ENCODE results near the gene LPIN2.
A peak's percentile ranks its signal among the peaks of the same experiment; 100 is the strongest.

Gene LPIN2

GRCh38 chr18:3002732-3003131 is 10.2 kb downstream of the LPIN2 start:
- DNase-seq: no peak

DNA sequence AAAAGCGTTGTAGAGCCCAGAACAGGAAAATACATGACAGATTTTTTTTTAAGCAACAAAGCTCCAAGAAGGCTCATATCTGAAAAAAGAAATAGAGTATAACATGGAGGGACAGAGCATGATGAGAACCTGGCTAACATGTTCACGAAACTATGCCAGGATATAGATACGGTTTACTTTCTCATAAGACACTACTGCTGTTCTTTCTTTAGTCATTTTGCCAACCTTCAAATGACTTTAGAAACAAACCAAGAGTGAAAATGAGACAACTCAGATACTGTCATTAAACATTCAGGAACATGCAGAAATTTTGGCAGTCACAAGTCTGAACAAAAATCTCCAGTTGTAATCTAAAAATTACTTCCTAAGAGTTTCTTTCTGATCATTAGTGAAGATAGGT is 14.3 kb downstream of the LPIN2 start:
- no peak for DNase-seq

DNA sequence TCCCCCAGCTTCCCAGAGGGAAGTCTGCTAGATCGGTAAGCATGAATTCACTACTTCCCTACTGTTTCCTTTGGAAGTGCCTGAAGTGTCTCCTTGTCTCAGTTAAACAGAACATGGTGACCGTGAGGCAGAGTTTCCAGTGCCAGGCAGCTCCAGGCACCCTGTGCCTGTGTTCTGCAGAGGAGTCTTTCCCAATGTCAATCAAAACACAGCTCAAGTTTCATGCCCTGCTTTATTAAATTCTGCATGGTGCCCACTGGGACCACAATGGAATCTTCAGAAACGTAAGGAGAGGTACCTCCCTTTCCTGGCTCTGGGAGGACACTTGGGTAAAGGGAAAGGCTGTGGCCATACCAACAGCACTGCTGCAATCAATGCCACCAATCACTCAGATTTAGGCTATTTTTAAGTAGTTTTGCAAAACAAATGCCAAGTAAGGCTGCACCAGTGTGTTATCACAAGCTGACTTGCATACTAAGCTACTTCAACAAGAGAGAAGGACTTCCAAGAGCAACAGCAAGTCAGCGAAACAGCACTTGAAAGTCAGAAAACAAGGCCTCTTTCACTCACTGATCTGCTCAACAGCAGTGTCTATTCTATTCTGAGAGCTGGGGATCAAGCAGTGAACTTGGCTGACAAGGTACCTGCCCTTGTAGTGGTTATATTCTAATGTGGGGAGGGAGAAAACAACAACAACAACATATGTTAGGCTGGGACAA is 14.9 kb downstream of the LPIN2 start:
- DNase-seq: no peak

DNA sequence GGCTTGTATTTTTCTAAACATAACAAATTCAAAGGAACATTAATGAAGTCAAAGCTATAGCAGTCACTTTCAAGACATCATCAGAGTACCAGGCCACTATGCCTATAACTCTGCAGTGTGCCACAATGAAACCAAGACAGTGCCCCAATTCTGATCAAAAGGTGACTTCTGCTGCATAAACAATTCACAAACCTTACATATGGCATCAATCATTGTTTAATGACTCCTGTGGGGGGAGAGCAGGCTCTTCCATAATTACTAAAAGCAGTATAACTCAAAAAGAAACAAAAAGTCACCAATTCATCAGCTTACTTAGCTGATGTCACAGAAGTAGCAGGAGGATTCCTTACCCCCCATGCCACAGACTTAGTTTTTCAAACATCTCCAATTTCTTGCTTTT is 15.5 kb downstream of the LPIN2 start:
- DNase-seq: no peak

- DNase-seq: peak; percentile 36
Measured at GRCh38 chr18:2994603-2995432, 18.1 kb downstream of the LPIN2 start.

DNA sequence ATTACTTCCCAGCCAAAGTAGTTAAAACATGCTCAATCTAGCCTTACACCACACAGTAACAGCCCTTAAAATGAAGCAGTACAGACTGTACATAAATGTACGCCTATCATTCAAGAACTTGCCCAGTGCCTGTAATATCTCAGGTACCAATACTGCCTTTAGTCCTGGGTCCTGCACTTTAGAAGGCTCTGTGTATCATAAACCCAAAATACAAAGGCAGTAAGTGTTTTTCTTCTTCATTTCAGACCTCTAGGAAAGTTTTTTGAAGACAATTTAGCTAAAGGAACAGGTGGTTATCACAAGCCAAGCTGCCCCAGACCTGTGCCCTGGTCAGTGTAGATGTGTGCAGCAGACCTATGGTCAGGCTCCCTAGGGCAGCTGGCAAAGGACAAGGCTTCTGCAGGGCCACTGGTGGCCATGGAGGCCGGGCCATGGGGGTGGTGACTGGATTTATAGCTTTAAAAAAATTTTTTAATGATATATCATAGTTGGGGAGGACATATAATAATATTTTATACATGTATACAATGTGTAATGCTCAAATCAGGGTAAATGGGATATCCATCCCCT is 18.8 kb downstream of the LPIN2 start:
- DNase-seq: no peak

DNA sequence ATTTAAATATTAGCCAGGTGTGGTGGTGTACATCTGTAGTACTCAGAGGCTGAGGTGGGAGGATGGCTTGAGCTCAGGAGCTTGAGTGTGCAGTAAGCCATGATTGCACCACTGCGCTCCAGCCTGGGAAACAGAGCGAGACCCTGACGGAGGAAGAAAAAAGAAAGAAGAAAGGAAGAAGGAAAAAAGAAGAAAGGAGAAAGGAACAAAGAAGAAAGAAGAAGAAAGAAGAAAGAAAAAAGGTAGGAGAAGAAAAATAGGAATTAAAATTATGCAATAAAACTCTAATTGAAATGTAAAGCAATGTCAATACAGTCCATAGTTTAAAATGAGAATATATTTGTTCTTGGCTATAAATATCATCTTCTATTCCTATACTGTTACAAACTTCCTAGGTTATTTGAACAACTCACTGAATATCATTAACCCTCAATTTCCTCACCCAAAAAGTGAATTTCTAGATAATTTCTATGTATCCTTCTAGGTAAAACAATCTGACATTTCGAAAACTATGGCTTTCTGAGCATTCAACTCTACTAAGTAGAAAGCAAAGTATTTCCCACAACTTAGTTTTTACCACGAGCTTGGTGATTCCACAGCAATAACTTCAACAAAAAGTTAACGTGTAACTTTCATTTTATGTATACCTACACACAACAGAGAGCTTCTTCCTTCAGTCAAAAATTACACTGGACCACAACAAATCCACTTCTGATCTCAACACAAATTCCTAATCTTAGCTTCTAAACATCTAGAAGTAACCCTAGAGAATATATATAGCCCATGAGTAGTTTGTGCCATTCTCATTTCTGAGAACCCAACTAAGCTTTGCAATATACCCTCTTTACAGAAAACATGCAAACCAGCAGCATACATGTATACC is 19.7 kb downstream of the LPIN2 start:
- no peak for DNase-seq

- DNase-seq: no peak
Measured at GRCh38 chr18:2990956-2991640, 21.8 kb downstream of the LPIN2 start.

DNA sequence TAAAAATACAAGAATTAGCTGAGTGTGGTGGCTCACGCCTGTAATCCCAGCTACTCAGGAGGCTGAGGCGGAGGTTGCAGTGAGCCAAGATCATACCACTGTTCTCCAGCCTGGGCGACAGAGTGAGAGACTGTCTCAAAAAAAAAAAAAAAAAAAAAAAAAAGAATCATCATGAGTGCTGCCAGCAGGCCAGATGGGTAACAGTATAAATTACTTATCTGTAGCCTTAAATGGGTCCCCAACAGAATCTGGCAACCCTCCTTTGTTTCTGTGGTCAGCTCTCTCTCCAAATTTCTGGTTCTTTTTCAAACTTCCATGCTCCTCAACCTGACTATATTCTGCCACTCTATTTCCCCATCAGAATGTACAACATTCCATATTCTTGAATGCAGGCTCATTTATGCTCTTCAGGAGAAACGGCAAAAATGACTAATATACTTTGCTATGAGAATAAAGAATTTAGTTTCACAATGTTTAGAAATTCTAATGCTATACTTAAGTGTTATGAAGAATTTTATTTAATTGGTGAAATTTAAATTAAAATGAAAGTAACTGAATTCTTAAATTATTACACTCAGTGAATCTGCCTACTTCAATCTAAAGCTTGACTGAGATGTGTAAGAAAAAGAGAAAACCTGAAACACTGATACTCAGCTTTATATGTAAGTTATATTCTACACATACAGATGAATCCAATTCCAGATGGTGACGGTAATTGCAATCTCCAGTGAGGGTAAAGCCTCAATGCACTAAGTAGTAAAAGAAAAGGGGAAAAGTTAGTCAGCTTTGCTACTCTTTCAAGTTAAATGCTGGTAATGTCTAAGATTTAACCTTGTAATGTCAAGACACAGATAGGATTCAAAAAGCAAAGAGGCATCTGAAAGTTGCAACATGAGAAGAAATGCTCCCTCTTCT is 24.8 kb downstream of the LPIN2 start:
- DNase-seq: no peak

- DNase-seq: no peak
Measured at GRCh38 chr18:2986150-2986865, 26.6 kb downstream of the LPIN2 start.

DNA sequence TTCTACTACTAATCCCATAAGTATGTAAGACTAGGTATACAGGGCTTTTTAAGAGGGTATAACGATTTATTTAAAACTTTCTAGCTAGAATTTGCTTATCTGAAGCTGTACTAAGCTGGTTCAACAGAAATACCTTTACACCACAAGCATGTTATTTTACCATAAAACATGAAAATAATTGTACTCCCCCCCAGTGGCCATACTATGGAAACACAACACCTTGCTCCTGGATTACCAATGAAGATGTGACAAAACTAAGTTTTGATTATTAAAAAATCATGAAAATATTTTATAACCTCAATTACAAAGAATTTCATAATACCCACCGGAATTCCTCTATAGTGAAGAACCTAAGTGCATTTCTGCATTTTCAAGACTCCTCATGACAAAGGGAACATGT is 27.3 kb downstream of the LPIN2 start:
- no peak for DNase-seq

DNA sequence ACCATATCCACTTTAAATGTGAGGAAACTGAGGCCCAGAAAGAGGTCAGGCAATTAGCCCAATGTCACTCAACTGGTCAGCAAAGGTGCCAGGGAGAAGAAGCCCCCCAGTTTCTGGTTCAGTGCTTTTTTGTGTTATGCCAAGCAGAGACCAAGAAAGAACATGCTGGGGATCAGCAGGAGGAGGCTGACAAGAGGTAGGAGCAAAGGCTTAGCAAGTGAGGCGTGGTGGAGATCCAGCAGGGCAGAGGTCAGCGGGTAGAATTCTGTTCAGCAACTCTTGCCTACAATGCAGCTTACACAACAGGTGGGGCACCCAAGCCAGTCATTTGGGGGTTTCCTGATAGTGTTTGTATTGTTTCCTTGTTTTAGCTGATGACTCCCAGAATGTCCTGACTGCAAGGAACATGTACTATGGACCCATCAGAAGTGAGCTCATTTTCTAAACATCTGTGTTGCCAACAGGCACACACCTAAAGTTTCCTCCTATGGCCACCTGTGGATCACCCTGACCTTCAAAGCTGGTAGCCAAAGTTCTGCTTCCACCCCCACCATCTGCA is 28.2 kb downstream of the LPIN2 start:
- DNase-seq: no peak

GRCh38 chr18:2984091-2984490 is 28.9 kb downstream of the LPIN2 start:
- no peak for DNase-seq

DNA sequence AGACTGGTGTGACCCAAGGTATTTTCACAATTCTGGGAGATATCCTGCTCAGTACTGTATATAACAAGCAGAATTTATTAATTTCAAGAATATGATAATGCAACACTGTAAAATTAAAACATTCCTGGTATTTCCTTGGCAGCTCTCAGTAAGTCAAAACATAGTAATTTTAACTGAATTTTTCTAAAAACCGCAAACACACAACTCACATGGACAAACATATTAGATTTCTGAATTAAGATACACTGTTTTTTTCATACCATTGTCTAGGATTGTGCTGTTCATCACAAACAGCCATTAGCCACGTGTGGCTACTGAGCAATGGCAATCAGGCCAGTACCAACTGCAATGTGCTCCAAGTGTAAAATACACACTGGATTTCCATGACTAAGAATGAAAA is 29.6 kb downstream of the LPIN2 start:
- no peak for DNase-seq

DNA sequence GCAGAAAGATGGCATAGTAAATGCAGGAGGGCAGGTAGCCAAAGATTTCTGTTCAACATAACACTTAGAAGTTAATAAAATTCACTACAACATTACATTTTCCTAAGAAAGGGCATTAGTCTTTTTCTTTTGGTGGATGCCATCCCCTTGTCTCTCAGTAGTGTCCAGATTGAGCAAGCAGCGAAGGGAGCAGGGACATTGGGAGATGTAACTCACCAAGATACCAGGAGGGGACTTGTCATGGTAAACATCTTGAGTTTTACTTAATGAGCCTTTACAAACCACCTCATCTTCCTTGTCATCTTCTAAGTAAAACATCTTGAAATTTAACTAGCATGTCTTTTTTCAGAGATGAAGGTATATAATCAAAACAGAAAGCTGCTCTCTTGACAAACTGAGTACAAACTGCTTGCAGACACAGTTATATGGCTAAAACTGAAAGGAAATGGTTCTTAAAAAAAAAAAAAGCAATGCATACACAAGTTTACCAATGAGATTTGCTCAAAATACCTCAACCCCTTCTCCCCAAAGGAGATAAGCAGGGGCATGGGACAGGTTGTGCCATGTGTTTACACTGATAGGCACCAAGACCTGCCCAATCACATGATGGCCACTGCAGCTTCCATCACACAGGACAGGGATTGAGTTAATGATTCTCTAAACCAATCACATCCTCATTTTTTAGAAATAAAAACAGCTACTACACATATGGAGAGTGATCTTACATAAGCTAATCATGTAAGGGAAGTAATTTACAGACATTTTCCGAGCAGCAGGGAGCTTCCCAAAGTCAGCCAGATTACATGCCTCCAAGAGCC is 30.3 kb downstream of the LPIN2 start:
- DNase-seq: no peak

DNA sequence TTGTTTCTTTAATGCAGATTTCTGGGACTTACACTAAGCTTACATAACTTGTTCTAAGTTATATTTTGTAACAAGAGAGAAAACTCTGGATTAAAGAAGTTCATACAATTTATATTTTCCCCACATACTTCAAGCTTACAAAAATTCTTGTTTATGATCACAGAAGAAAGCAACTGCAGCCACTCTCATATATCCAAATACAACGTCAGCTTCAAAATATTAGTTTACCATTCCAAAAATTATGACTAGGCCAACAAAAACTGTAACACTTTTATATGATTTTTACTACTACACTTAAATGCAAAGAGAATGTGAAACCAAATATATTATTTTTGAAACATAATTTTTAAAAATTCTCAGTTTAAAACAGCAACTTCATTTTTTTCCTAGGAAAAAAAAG is 30.9 kb downstream of the LPIN2 start:
- no peak for DNase-seq

DNA sequence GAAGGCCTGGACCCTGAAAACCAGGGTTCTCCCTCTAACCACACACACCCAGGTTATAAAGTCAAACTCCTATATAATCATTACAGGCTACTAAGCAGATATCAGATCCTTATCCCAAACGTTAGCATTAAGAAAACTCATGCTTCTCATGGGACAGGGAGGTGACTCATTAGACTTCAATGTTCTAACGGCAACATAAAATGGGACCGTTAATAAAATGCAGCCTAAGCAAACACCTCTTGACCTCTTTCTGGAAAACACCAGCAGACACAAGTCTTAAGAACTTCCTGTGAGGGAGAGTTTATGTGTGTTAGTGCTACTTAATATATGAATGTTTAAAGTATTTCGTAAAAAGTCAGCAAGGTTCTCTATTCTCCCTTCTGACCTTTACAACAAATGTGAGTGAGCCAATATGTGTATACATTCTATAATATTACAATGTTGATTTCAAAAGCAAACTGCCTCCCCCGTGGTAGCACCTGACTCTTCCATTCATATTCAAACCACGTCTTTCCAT is 31.7 kb downstream of the LPIN2 start:
- DNase-seq: no peak

DNA sequence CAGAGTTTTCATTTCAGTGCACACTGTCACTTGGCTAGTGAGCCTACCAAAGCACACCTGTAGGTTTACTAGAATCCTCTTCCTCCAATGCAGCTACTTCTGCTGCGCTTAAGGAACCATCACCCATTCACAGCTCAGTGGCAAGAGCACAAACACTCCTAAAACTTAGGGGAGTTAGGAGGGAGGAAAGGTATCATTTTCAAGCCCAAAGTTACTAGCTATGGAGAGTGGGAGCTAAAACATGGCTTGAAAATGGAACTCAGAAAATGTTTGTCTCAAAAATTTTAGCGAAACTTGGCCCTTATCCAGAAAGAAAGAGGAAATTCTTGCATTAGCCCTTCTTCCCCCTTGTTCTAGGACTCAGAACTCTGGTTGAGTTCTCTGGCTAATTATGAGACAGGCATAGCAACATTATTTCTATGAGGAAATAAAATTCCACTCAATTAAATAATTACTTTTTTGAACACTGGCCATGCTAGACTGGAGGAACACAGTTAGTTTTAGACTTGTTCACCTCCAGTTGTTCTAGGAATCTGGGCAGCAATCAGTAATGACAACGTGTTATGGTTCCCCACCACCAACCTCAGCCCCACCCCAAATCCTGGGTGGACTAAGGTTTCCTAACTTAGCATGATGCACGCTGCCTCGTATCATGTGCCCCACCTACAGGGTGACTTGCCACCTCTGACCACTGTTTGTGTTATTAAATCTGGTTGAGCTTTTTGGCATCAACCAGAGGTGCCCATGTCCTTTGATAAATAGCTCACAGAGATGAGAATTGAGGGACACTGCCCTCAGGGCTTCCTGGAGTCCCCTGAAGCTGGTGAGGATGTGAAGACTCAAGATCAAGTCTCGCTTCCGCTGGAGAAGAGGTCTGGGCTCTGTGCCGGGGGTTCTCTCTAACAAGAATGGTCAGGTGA is 32.8 kb downstream of the LPIN2 start:
- no peak for DNase-seq
